OCI-LY7 (cell line): Measurements from ENCODE around the gene HSD17B1. TPM values are rescaled to one million over a fixed set of nuclear protein-coding genes. Genes with fewer than 3 reads are reported as not detected.
"Not testable (repeated sequence)": the region's sequence is repeated elsewhere in the genome, so short reads cannot be mapped to it uniquely, and the experiment has no call there.

ENCODE experiments used
- BruUV-seq: library from RNA; stranded (reverse); fragments of 400-500 nt; replicated peaks from 2 replicates; lab custom pipeline; 2021; lab: Mats Ljungman, UMichigan
- CTCF ChIA-PET: fragments of 300-600 bp; sonication (Branson Sonifier 250); formaldehyde crosslinking; loops from one replicate; lab custom pipeline; 2022; ENCODE audit warnings: antibody characterized with exemption; ENCODE audit not compliant: unreplicated experiment; lab: Charles Lee
- POLR2A ChIA-PET: fragments of 300-600 bp; sonication (Branson Sonifier 250); formaldehyde crosslinking; loops from one replicate; lab custom pipeline; 2022; ENCODE audit warnings: antibody characterized with exemption; lab: Charles Lee
- DNase-seq: peaks from one replicate; pipeline ENCODE4 v3.0.0-alpha.2; 2015; ENCODE audit warnings: low spot score
- H2AFZ ChIP-seq: fragments of 200-600 bp; sonication (generic), shearing (Covaris generic); 2 replicates; pipeline ENCODE4 v1.6.1; 2014; ENCODE audit warnings: mild to moderate bottlenecking, antibody characterized with exemption, low read length, moderate library complexity
- H3K27ac ChIP-seq: fragments of 200-600 bp; sonication (generic); 2 replicates; pipeline ENCODE4 v1.5.1; 2014; ENCODE audit warnings: mixed run types, low read depth, mild to moderate bottlenecking, moderate library complexity, low read length, inconsistent platforms; ENCODE audit not compliant: poor library complexity, severe bottlenecking
- H3K36me3 ChIP-seq: fragments of 200-600 bp; sonication (generic); 2 replicates; pipeline ENCODE4 v1.6.1; 2014; ENCODE audit warnings: mild to moderate bottlenecking, antibody characterized with exemption, low read length, moderate library complexity, mixed read lengths; ENCODE audit not compliant: insufficient read depth
- H3K4me1 ChIP-seq: fragments of 200-600 bp; sonication (generic); 2 replicates; pipeline ENCODE4 v1.5.1; 2014; ENCODE audit warnings: mild to moderate bottlenecking, low read length; ENCODE audit not compliant: insufficient read depth, poor library complexity, severe bottlenecking
- H3K4me2 ChIP-seq: fragments of 200-600 bp; sonication (generic); 2 replicates; pipeline ENCODE4 v1.6.1; 2014; ENCODE audit warnings: mild to moderate bottlenecking, low read length
- H3K4me3 ChIP-seq: fragments of 200-600 bp; sonication (generic); 2 replicates; pipeline ENCODE4 v1.5.1; 2014; ENCODE audit warnings: mild to moderate bottlenecking, low read depth, low read length; ENCODE audit not compliant: poor library complexity, severe bottlenecking
- H3K79me2 ChIP-seq: fragments of 200-600 bp; sonication (generic); 2 replicates; pipeline ENCODE4 v1.6.1; 2016; ENCODE audit warnings: low read depth, mild to moderate bottlenecking, low read length, moderate library complexity, mixed read lengths; ENCODE audit not compliant: insufficient read depth
- H3K9me2 ChIP-seq: fragments of 200-600 bp; sonication (generic); 2 replicates; pipeline ENCODE4 v1.6.1; 2016; ENCODE audit warnings: mild to moderate bottlenecking, low read length, mixed read lengths; ENCODE audit not compliant: insufficient read depth
- H3K9me3 ChIP-seq: fragments of 200-600 bp; sonication (generic); 2 replicates; pipeline ENCODE4 v1.6.1; 2014; ENCODE audit warnings: mild to moderate bottlenecking, mixed run types, low read length, mixed read lengths
- H4K20me1 ChIP-seq: fragments of 200-600 bp; sonication (generic); 2 replicates; pipeline ENCODE4 v1.6.1; 2014; ENCODE audit warnings: mild to moderate bottlenecking, antibody characterized with exemption, low read length, moderate library complexity, mixed read lengths; ENCODE audit not compliant: insufficient read depth
- CTCF ChIP-seq: fragments of 200-600 bp; sonication (generic); conservative IDR thresholded peaks from 2 replicates; pipeline ENCODE4 v1.5.1; 2014; ENCODE audit warnings: mild to moderate bottlenecking, antibody characterized with exemption, low read length, moderate library complexity, mixed read lengths
- EZH2phosphoT487 ChIP-seq: fragments of 200-600 bp; sonication (generic); IDR thresholded peaks from 2 replicates; pipeline ENCODE4 v1.6.1; 2018; ENCODE audit warnings: low read depth, borderline replicate concordance, mild to moderate bottlenecking, mixed run types, antibody characterized with exemption, low read length, moderate library complexity, mixed read lengths
- intact Hi-C: fragments of 100-400 bp; cut with micrococcal nuclease; formaldehyde crosslinking; loops from one replicate; pipeline ENCODE4 v1.10.0; 2022; ENCODE audit not compliant: unreplicated experiment
- total RNA-seq, 2 experiments: library from RNA; depleted of rRNA in 1 of 2; stranded (reverse); fragments of >200 nt in 1 of 2; shearing (Covaris generic) in 1 of 2; gene quantifications; 2 replicates each; pipeline ENCODE4 v1.2.3, GENCODE V29; 2014 to 2022

Gene HSD17B1
- total RNA-seq, 2 experiments from 2014 or later: 2.2 to 2.5 TPM

GRCh38 chr17:42544874-42545283, 7.8 kb upstream of the HSD17B1 start:
- Histone ChIP-seq H3K79me2 (no peaks in the 10 kb centered on the region), H3K27ac (no peak overlapping the region), H3K4me3 (no peak overlapping the region), H3K4me2 (no peak overlapping the region), H3K9me2 (no peaks in the 10 kb centered on the region), H3K9me3 (no peaks in the 10 kb centered on the region), H2AFZ (no peak overlapping the region), H3K36me3 (peaks cover 7% of the 10 kb centered on the region; the same call in 1 of the 2 replicates), H3K4me1 (peaks cover 8% of the 10 kb centered on the region), H4K20me1 (no peaks in the 10 kb centered on the region)
- POLR2A ChIA-PET: no interaction called here
- intact Hi-C loops: no loop called here
- no peak for DNase-seq
- CTCF ChIA-PET: interaction anchor here (0.6 kb wide), 1 partner anchor 165 kb away, joined by 3 read pairs; no protein-coding TSS in a partner anchor
- TF ChIP-seq CTCF (no peak), EZH2phosphoT487 (no peak)
- BruUV-seq: no TSS peak

- H4K20me1 ChIP-seq, H3K4me2 ChIP-seq, H3K9me2 ChIP-seq, H3K4me1 ChIP-seq, intact Hi-C loops, H3K9me3 ChIP-seq, H3K36me3 ChIP-seq, H3K4me3 ChIP-seq, H2AFZ ChIP-seq, DNase-seq, POLR2A ChIA-PET, BruUV-seq, H3K27ac ChIP-seq, H3K79me2 ChIP-seq, CTCF ChIA-PET: not testable (repeated sequence)
These were observed 6.8 kb upstream of the HSD17B1 start for GRCh38 chr17:42545755-42546505.

GRCh38 chr17:42547001-42547461, 5.7 kb upstream of the HSD17B1 start:
- Histone ChIP-seq H3K36me3 (peaks cover 7% of the 10 kb centered on the region; the same call in 1 of the 2 replicates), H2AFZ (no peak overlapping the region), H3K9me3 (no peaks in the 10 kb centered on the region), H4K20me1 (no peaks in the 10 kb centered on the region), H3K4me2 (no peak overlapping the region), H3K9me2 (no peaks in the 10 kb centered on the region), H3K4me1 (peaks cover 8% of the 10 kb centered on the region), H3K4me3 (no peak overlapping the region), H3K27ac (no peak overlapping the region), H3K79me2 (no peaks in the 10 kb centered on the region)
- POLR2A ChIA-PET: no interaction called here
- intact Hi-C loops: no loop called here
- no peak for DNase-seq
- BruUV-seq: no TSS peak
- CTCF ChIA-PET: no interaction called here
- no peak for TF ChIP-seq CTCF
- no peak for TF ChIP-seq EZH2phosphoT487
